HG02798 (cell line): ENCODE results near the gene MOB1A.
"Not testable (repeated sequence)": the region's sequence is repeated elsewhere in the genome, so short reads cannot be mapped to it uniquely, and the experiment has no call there.

Experiments
- ATAC-seq: cut with Tn5 transposase; IDR thresholded peaks from one replicate; pipeline ENCODE4 v1.9.1; 2021; ENCODE audit warnings: mild to moderate bottlenecking; ENCODE audit not compliant: unreplicated experiment, poor library complexity

The MOB1A gene

DNA sequence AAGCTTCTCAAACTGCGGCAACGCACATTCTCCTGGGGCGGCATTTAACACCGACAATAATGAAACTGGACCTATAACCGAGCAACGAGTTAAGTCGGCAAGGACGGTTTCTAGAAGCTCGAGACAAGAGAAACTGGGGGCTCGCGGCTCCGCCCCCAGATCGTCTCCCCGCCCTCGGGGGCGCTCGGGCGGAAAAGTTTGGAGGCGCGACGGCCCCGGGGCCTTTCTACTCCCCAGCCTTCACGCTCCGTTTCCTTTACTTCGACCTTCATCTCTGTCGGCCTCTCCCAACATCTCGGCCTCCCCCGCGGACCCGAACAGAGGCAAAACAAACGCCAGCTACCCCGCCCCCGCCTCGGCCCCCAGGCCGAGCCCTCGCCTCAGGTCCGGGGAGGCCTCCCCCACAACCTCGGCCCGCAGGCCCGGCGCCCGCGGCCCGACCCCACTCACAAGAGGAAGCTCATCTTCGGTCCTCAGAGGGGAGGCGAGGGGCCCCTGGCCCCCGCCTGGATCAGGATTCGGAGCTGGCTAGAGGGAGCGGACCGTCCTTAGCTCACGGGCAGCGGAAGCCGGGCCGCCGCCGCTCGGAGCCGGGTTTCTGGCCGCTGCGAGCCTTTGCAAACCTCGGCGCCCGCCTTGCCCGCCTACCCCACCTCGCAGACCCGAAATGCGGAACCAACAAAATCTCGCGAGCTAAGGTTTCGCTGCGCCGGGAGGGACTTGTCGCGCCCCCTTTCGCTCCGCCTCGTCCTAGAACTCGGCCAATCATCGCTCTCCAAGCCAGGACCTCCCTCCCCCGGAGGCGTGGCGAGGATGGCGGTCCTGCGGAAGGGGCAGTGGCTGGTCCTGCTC, at the start of gene MOB1A:
TSS of gene MOB1A (minus strand) at position 669 of the 852 bp plus-strand sequence. CDS start at position 464, 205 bp downstream.
- ATAC-seq = peak; percentile 89

GRCh38 chr2:74227646-74228045, 49.0 kb upstream of the MOB1A start:
- ATAC-seq = no peak

DNA sequence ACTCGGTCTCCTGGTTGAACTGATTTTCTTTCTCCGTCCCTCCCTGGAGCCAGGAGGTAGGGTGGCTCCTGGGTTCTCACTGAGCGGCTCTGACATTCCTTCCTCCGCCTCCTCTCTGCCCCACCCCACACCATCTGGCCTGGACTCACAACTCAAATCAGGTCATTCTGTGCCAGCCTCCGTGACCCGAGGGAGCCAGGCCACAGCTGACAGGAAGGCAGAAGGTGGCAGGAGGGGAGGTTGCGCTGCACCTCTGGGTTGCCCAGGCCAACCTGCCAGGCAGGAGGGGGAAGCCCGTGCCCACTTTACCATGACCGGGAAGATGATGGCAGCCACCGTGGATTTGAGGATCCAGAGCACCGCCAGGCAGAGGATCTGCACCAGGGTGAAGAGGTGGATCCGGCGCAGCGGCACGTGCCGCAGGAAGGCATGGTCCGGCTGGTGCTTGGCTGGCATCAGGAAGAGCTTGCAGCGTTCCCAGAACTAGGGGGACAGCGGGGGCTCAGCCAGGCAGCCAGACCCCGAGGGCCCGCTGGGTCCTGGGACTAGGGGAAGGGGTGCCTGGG, 48.1 kb upstream of the MOB1A start:
- ATAC-seq = no peak

- no peak for ATAC-seq
Measured at GRCh38 chr2:74225698-74226459, 47.2 kb upstream of the MOB1A start.

GRCh38 chr2:74223941-74224770, 45.5 kb upstream of the MOB1A start:
- ATAC-seq = no peak

GRCh38 chr2:74222300-74222650, 43.6 kb upstream of the MOB1A start:
- no peak for ATAC-seq

DNA sequence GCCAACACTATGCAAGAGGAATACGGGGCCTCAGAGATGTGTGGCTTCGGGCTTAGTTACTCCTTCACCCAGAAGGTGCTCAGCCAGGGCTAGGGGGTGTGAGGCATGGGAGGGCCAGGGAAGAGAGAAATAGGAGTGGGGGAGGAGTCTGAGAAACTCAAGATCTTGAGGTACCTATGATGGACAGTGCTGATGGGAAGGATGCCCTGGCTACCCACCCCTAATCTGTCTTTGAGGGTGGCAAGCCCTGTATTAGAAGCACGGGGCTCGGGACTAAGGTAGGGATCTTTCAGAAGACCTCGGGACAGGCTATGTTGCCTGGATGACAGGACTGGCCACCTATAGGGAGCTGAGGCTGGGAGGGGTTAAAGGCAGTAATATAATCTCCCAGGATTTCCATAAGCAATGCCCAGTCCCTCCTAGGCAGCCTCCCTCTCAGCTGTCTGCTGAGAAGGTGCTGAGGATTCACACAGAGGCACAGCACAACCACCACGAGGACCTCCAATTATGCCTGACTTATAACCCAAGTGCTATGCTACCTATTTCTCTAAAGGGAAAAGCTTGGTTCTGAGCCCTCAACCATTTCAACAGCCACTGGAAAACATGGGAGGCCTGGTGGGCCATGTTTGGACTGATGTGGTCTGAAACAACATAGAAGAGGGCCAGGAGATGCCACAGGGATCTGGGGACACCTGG, 43.1 kb upstream of the MOB1A start:
- no peak for ATAC-seq

DNA sequence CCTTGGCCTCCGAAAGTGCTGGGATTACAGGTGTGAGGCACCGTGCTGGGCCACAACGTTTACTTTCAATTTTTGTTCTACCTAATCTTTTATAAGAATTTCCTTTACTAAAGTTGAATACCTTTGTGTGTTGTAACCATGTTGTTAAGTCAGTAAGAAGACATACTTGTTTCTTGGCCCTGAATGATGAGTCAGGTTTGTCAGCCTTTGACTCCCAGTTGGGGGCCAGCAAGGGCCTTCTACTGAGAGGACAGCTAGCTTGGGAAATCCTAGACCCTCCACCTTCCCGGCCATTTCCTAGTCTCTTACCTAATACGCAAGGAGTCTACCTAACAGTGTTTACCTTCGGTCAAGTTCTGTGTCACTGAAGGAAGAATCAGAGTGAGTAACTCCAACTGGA, 42.4 kb upstream of the MOB1A start:
- ATAC-seq = no peak

- no peak for ATAC-seq
Measured at GRCh38 chr2:74219846-74220486, 41.3 kb upstream of the MOB1A start.

- no peak for ATAC-seq
Measured at GRCh38 chr2:74216642-74217041, 38.0 kb upstream of the MOB1A start.

DNA sequence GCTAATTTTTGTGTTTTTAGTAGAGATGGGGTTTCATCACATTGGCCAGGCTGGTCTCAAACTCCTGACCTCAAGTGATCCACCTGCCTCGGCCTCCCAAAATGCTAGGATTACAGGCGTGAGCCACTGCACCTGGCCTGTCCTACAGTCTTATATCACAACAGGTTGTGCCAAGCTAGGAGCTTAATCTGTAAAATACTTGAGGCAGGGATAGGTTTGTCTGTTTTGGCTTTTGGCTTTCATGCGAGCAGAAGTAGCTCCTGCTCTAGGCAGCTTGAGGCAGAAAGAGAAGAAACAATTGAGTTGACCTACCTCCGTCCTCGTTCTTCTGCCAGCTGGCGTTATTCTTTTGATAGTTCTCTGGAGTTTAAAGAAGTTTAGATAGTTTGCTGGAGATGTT, 37.1 kb upstream of the MOB1A start:
- ATAC-seq = not testable (repeated sequence)

- ATAC-seq = no peak
Measured at GRCh38 chr2:74212702-74213410, 34.2 kb upstream of the MOB1A start.

GRCh38 chr2:74206180-74206688, 27.6 kb upstream of the MOB1A start:
- peak; percentile 90 for ATAC-seq

- ATAC-seq = peak; percentile 37
Measured at GRCh38 chr2:74205596-74205995, 26.9 kb upstream of the MOB1A start.

GRCh38 chr2:74205113-74205512, 26.4 kb upstream of the MOB1A start:
- ATAC-seq = no peak

DNA sequence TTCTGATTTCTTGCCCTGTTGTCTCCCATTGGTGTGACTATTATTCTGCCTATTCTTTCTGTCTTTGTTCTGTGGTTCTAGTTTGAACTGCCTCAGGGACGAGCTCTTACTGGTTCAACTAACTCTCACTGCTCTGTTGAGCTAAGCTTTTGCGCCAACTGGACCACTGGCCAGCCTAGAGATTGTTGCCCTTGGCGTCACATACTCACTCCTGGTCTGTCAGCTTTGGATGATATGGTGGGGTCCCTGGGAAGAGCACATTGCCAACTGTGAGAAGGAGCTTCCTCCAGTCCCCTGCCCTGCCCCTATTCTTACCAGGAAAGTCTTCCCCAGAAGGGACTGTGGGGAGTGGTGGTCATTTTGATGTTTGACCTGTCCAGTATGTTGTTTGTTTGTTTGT, 25.8 kb upstream of the MOB1A start:
- no peak for ATAC-seq

DNA sequence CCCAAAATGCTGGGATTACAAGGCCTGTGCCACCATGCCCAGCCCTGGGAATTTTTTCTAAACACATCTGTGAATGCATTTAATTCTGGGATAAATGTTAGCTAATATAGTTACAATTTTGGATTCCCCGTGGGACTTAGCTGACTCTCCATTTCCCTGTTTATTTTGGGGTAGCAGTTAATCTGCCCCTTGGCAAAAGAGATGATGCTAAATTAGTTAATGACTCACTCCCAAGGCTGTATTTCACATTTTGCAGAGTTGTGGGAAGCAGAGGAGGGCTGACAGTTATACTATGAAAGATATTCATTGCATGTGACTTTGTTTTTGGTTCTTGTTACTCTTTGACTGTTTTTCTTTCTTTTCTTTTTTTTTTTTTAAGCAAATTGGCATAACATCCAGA, 22.9 kb upstream of the MOB1A start:
- ATAC-seq = no peak

- ATAC-seq = no peak
Measured at GRCh38 chr2:74201196-74201595, 22.5 kb upstream of the MOB1A start.
